Measurements from ENCODE around the gene HTR1D. TPM values are rescaled to one million over a fixed set of nuclear protein-coding genes. Genes with fewer than 3 reads are reported as not detected.

The HTR1D gene

Small RNA genes lying within 50 kb of the gene (small RNA-seq; reads per million reads assigned to genes)
- gene RNU6-135P (not detected), gene RNU6-514P (not detected)
